AG08395 (cell line): ENCODE measurements around the gene TREM2.
"Not testable (repeated sequence)": the region's sequence is repeated elsewhere in the genome, so short reads cannot be mapped to it uniquely, and the experiment has no call there.

Experiments
- DNase-seq: peaks from one replicate; pipeline ENCODE4 v3.0.0; 2012; ENCODE audit warnings: mixed read lengths, low spot score

TREM2 gene

DNA sequence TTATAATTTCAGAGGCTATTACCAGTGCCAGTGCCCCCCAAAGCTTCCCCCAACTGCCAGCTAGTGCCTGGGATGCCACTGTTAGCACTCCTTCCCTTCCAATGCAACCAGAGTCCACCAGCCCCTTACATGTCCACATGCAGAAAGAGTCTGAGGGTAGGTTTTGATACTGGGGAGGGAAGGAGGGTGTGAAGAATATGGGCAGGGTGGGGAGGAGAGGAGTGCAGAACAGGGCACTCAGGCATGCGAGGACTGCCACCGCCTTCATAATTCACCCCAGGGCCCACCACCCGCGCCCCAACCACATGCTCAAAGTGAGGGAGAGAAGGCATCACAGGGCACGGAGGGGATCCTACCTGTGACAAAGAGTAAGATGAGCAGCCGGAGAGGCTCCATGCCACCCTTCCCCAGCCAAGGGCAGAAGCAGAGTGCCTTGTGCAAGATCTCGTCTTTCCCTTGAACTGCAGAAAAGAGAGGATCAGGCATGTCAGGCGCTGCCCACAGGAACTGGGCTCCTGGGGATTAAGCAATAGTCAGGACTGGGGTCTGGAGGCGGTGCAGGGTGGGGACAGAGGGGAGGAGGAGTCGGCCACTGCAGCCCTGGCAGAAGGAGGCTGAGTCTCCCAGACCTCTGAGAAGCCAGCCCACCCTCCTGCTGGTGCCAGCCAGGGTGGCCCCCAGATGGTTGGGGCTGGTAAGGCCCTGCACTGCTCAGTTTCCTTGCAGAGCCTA, at the start of gene TREM2:
TREM2 (minus strand) TSS at position 430 of the 732 bp plus-strand sequence; CDS start at position 396, 34 bp downstream.
- DNase-seq: no peak

DNA sequence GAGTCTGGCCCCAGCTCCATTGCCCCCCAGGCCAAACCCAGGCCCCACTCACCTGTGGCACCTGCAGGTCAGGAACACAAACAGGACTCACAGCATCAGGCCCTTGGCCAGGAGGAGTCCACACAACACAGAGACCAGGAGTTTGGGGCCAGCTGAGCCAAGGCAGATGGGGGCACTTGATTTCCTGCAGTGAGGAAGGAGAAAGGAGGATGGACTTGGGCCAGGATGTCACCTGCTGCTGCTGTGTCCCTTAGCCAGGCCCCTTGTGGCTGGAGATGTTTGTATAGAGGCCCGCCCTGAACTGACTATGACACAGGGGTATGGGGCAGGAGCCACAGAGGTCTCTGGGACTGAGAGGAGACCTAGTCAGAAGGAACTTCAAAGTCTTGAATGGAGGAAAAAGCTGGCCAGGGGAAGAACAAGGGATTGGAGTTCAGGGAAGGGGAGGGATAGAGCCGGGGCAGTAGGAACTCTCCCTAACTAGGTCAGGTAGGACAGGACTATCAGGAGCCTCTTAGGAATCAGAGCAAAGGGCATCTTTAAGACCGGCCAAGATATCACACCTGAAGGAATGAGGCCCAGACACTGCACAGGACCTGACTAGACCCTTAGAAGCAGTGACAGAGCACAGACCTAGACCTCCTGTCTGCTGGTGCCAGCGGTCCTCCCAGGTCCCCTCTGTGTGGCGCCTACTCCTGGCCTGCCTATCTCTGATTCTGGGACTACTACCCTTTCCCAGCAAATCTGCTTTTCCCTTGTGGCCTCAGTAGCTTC, 46.8 kb upstream of the TREM2 start:
- no peak for DNase-seq

DNA sequence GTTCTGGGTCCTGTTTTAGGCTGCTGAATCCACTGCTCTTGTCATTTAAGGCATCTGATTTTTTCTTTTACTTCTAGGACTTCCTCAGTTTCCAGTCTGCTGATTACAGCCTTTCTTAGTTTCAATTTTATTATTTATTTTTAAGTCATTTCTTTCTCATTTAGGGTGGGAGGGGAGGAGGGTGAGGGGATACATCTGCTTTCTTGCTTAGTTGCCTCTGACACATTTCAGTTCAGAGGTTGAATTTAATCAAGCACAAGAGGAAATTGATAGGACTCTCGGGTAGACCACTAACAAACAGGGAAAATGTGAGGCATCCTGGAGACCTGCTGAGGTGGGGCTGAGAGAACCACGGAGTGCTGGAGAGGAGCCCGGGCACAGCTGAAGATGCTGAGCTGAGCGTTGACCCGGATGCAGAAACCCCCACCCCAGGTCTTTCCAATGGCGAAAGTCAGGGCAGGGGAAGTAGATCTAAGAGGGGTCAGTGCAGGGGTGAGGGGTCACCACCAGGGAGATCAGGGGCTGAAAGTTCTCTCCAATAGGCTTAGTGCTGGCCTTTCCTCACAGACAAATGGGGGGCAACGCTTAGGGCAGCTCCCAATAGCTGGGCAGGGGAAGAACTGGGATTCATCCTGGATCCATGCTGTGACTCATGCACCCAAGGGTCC, 45.7 kb upstream of the TREM2 start:
- DNase-seq: no peak

DNA sequence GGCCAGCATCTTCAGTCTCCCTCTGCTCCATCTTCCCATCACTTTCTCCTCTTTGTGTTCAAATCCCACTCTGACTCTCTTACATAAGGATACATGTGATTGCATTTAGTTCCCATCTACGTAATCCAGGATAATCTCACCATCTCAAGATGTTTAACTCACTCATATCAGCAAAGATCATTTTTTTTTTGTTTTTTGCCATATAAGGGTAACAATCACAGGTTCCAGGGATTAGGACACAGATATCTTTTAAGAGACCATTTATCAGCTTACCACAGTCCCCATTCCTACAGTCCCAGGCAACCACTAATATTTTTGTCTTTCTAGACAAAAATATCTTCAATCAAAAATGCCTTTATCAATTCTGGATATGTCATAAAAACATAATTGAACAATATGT, 41.2 kb upstream of the TREM2 start:
- DNase-seq: no peak

DNA sequence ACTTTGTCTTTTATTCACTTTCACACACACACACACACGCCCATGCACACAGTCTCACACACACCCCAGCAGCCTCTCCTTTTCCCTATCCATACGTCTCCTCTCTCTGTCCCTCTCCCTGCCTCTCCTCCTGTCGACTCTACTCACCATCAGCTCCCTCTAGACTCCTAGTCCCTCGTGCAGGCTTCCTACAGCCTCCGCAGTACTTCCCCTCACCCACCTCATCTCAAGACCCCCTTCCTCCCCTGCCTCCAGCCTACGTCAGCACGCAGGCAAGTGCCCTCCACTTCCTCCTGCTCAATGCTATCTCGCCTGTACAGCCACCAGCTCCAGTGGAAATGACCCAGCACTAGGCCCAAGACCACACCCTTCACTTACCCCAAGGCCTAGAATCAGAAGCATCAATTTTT, 38.9 kb upstream of the TREM2 start:
- DNase-seq: no peak

DNA sequence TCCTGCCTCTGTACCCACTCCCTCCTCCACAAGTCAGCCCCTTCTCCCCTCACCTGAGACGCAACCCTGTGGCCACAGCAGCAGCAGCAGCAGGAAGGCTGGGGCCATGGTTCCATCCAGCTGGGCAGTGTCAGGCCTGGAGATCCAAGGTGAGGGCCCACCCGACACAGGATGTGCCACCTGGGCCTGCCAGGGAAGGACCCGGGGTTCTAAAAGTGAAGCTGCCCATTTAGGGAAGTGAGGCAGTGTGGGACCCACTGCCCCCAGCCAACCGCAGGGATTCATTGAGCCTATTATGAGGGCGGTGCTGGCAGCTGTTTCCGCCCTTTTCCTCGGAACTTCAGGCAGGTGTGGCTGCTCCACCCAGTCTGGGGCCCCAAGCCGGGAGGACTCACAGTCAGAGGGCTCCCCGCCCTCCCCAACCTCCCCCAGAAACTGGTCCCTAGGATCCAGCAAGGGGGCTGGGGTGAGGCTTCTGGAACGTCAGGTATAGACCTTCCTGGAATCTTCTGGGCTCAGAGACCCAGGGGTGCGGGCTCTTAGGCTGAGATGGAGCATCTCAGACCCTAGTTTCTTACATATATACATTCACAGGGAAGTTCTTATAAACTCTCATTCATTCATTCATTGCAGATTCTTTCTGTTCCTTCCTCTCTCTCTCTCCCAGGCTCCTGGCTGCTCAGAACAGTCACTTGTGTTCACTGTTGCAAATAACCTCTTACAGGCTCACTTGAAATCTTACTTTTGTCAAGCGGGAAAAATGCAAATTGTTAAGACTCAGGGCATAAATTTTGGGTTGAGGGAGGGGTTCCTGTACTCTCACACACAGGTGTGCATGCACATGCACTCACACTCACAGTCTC, 38.2 kb upstream of the TREM2 start, which contains the start of gene TREML2:
TREML2 (minus strand) TSS at position 249 of the 863 bp plus-strand sequence; CDS start at position 108, 141 bp downstream.
- no peak for DNase-seq

DNA sequence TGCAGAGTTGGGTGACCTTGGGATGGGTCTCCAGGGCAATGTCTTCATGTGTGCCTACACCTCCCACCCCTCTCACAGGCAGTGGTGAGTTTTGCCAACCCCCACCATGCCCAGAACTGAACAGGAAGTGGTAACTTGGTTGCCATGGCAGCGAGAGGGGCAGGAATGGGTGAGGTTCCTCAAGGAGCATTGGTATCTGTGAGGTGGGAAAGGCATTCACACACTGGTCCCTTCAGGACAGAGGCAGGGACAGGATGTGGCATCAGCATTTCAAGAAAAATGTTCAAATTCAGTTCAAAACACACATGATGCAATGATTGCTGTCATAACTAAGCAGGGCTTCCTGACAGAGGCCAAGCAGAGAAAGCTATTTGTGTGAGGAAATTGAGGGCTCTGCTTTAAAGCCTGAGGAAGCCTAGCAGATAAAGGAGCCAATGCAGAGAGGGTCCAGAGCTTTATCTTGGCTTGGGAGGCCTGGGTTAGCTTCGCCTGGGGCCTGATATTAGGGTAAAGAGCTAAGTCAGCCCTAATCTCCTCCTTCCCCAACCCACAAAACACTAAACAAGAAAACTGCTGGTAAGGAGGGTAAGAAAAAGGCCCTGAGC, 37.5 kb upstream of the TREM2 start:
- no peak for DNase-seq

DNA sequence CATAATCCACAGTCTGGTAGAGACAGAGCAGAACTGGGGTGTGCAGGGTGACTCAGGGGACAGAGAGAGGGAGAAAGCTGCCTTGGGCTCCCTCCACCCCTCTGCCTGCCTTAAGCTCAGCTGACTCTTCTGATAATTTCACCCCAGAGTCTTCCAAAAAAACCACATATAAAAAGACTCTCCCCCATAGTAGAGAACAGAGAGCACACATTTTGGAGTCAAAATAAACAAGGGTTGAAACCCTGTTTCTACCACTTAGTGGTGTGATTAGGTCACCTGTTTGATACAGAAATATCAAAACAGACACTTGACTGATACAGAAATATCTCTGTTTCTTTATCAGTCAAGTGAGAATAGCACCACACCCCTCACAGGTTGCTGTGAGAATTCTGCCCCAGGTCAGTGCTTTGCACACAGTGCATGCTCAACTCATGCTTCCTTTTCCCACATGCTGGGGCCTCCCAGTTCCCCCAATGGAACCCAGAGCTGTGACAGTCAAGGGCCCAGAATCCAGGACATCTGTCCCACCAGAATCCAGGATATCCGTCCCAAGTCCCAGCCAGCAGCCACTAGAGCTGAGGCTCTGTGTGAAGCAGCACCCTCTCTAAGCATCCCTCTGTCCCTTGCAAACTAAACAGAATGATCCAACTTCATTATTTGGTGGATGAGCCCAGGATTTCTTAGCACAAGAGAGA, 36.8 kb upstream of the TREM2 start:
- no peak for DNase-seq

DNA sequence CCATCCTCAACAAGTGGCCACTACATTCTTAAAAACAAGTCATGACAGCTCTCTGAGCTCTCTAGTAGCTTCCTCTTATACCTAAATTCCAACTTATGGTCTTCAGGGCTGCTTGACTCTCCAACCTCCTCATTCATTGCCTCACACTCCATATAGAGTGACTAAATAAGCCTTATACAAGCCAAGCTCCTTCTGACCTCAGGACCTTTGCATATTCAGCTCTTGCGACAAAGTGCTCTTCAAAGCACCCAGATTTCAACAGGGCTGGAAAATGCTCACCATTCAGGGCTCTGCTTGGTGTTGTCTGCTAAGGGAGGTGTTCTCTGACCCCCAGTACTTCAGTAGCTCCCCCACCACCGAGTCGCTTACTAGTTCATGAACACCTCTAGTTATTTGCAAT, 34.3 kb upstream of the TREM2 start:
- DNase-seq: no peak

DNA sequence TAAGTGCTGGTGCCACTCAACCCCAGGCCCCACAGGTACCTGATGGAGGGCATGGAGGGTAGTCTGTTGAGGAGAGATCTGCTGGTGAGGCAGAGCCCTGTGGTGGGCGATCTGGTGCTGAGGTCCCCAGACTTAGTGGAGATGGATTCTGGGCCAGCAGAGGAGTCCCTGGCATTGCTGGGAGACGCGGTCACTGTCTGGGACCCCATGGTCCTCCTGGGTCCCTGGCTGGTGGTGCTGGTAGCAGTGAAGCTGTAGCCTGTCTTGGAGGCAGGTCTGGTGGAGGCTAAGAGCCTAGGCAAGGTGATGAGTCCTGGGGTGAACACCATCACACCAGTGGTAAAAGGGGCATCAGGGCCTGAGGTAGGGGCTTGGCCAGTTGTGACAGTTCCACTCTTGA, 31.5 kb upstream of the TREM2 start:
- no peak for DNase-seq

DNA sequence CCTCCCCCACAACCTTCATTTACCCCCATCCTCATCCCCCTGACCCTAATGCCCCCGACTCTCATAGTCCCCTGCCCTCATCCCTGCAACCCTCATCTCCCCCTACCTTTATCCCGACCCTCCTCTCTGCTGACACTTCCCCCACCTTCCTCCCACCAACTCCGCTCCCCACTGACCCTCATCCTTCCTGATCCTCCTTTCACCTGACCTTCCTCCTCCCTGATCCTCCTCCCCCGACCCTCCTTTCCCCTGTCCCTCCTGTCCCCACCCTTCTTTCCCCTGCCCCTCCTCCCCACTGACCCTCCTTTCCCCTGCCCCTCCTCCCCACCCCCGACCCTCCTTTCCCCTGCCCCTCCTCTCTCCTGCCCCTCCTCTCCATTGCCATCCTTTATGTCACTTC, 31.0 kb upstream of the TREM2 start:
- DNase-seq: no peak

DNA sequence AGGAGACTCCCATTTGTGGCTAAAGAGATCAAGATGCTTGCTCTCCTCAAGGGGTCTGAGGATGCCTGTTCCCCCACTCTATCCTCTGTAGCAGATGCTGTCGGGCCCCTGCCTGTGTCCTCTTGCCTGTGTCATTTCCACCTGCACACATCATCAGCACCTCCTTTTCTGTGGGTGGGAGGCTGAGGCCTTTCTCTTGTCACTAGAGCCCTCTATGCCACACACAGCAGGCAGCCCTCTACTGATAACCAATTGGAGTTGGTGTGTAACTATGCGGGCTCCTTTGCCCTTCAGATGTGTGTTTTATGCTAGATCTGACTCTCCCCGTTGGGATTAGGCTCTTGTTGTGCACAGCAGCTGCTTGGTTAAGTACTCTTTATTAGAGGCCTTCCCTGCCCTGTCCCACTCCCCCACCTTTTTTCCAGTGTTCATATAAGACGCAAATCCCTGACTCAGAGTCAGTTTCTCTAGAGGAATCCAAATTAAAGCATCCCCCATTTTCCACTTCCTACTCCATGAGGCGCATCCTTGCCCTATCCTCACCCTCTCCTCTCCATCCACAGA, 30.3 kb upstream of the TREM2 start:
- no peak for DNase-seq

DNA sequence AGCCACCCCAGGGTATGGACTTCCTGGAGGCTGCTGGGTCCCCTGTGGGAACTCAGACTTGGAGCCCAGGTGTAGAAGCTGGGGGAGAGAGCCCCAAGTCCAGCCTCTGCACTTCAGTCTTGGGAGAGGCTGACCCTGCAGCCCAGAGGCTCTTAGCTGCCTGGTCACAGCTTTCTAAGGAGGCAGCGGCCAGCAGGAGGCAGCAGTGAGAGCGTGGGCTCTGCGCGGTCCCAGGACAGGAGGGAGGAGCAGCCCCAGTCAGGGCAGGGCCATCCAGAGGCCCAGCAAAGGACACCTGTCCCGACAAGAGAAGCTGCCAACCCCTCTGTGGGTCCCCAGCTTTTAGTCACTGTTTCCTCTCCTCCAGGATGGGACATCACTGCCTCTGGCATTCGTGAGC, 28.7 kb upstream of the TREM2 start:
- peak; percentile 23 for DNase-seq

DNA sequence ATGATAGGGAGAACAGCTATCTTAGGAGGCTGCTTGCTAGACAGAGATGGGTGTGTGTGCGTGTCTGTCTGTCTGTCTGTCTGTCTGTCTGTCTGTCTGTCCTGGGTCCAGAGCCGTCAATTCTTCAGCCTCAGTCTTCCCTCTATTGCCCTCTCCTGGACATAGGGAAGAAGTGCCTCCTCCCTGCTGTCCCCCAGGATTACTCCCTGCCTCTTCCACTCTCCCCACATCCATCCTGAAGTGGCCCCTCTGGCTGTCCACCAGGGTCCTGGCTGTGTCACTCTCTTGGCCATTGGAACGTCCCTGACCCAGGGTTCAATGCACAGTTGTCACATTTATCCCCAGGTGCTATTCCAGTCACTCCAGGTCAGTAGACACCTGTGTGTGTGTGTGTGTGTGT, 27.9 kb upstream of the TREM2 start:
- DNase-seq: no peak

DNA sequence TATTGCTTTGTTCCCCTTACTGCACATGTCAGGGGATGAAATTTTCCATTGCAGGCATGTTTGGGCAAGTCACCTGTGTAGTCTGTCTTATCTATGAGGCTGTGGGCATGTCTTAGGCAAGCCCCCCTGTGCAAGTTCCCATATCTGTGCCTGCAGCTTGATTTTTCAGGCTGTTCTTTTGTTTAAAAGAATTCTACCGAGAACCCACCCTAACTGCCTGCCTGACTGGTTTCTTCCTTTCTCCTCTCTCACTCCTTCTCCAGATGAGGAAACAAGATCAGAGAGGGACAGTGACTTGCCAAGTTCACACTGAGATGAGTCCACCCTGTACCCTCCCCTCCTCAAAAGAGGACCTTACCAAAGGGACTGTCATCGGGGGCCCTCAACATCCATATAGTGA, 27.1 kb upstream of the TREM2 start:
- DNase-seq: no peak

DNA sequence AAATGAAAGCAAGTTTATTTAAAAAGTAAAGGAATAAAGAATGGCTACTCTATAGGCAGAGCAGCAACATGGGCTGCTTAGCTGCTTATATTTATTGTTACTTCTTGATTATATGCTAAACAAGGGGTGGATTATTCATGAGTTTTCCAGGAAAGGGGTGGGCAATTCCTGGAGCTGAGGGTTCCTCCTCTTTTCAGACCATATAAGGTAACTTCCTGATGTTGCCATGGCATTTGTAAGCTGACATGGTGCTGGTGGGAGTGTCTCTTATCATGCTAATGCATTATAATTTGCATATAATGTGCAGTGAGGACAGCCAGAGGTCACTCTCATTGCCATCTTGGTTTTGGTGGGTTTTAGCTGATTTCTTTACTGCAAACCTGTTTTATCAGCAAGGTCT, 26.1 kb upstream of the TREM2 start:
- DNase-seq: not testable (repeated sequence)

DNA sequence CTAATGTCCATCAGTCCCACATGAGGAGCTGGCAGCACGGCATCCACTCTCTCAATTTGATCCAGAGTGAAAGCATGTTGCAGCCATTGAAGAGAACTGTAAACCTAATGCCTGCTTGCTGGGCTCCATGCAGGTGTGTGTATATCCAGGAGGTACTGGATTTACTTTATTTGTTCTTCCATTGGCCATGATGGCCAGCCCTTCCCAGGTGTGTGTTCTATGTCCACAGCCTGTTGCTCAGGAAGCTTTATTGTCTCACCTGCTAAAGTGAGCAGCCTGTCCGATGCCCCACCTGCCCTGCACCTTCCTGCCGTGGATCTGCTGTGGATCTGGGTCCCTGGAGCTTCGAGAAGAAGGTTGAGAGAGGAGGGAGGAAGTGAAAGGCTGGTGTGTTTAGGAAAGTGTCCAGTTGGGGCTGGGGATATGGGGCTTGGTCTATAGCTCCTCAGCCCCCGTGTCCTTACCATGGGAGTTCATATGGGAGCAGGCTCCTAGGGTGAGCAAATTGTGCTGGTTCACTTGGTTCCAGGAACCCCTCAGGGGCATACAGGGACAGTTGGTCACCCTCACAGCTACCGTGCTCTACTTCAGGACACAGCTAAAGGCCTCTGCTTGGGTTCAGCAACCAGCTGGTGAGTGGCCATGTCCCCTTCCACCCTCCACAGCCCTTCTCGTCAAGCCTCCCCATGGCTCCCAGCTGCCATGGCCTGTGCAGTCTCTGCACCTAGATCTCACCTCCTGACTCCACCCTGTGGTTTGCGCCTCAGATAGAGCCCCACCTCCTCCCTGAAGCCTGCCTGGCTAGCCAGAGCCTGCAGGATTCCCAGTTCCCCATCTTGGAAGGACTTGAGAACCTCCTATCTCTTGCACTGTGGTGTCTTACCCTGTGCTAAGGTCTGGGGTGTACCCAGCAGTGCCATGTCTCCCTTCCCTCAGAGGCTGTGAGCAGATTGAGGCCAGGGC, 25.3 kb upstream of the TREM2 start:
- no peak for DNase-seq

DNA sequence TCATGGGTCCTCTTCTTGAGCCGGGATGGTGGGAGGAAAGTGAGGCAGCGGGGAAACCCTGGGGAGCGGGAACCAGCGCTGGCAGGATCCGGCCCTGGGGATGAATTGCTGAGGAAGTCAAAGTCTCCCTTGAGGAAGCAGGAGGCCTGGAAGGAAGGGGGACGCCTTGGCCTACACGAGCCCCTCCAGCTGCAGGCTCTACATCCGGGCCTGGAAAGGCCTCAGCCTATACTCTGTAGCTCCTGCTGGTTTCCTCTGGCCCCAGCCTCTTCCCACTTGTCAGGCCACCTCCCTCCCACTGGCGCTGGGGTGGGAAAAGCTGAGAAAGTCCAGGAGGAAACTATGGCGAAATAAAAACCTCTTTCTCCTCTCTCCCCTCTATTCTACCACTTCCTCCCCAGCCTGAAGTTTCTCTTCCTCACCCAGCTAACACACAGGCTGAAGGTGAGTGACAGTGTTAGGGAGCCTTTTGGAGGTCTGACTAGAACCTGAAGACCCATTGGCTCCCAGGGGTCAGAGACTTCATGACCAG, 23.2 kb upstream of the TREM2 start:
- no peak for DNase-seq

DNA sequence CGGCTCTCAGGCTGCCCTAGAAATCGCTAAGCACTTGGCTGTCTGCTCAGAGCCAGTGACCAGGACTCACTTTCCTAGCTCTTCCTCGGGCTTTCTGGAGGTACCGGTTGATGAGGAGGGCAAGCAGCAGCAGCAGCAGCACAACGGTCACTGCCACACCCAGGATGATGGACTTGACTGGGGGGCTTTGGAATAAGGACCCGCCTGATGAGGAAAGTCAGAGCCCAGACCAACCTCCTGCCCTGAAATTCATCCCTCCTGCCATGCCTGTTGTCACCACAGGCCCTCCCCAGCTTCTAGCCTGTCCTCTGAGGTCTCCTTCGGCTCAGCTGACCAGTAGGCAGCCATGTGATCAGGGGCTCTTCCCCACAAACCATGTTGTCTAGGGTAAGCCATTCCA, 21.8 kb upstream of the TREM2 start:
- DNase-seq: no peak
